Limb (tissue), 2 donors: ENCODE measurements around the gene USP1.

Experiments
- DNase-seq, 2 donors: peaks; one replicate each; pipeline ENCODE4 v3.0.0-alpha.2; 2016; ENCODE audit errors: extremely low spot score in 2 of 2

Gene USP1

DNA sequence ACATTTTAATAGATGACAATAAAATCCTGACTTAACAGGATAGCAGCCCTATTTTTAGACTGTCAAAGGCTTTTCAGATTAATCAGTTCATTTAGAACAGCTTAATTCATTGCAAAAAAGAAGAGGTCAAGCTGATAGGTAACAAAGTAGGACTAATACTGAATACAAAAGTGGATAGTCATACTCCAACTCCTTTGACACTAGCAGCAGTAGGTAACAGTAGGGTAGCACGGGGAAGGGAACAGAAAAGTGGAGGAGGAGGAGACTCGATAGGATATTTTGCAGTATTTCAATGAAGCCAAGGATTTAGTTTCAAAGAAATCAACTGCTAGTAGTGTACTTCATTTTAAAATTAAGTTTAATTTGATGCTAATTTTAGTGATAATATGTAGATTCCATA is 51.1 kb downstream of the USP1 start:
- no peak for DNase-seq

DNA sequence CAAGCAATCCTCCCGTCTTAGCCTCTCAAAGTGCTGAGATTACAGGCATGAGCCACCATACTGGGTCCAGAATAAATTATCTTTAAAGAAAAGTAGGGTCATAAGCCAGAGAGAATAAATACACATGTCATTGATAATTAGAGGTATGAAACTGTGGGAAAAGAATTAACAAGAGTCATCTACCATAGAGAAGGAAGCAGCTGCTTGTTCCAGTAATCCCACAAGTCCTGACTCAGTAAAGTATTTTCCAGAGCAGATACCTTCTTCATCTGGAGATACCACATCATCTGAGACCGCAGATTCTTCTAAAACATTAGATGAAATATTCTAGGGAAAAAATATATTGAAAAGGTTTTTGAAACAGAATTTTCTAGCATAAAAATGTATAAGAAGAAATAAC is 55.7 kb downstream of the USP1 start:
- no peak for DNase-seq

DNA sequence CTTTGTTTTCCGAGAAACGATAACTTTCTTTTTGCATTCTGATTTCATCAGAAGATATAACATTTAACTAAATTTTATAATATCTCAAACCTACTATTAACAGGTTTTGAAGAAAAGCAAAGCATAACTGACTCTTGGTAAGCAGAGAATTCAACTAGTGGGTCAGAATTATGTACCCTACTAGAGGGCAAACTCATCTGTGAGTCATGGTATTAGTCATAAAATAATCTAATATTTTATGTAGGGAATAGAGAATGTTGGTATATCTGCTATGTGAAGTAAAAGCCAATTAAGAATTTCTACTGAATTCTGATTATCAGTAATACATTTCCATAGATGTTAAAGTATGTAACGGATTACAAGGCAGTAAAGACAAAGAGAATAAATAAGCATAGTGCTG is 56.8 kb downstream of the USP1 start:
- no peak for DNase-seq

DNA sequence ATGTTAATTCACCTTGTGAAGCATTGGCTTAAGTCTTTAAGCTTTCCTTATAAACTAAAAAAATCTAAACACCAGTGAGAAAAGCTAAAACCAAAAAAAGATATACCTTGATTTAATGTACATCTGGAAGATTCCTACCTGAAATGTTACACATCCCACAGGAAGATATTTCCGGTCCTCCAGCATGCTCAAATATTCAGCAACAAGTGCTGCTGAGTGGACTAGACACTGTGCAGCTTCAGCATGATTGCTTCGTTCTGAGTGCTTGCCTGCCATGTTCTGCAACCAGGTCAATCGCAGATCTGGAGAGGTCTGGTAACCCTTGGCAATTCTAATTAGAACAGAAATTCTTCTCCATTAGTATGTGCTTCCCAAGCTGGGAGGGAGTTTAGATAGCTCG is 57.3 kb downstream of the USP1 start:
- DNase-seq = no peak

DNA sequence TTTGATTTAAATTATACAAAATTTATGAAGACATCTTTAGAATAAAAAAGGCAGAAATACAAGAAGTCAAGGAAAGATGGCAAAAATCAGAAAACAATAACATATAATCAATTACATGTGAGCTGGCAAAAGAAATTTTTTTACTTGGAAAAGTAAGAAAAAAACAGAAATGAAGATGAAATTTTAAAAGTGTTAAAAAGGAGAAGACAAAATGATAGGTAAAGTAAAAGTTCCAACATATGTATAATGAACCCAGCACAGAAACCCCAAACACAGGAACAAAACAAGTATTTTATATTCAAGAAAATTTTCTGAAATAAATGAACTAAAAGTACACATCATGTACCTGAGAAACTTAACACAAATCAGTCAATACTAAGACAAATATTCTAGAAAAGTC is 63.4 kb downstream of the USP1 start:
- no peak for DNase-seq
